OCI-LY7 (cell line): Measurements from ENCODE around the gene DMGDH. TPM values are rescaled to one million over a fixed set of nuclear protein-coding genes. Genes with fewer than 3 reads are reported as not detected.

Source experiments
- Bru-seq: library from RNA; stranded (reverse); fragments of 400-500 nt; gene quantifications from one replicate; lab custom pipeline; 2021; lab: Mats Ljungman, UMichigan
- BruChase-seq, 2 experiments: library from RNA; stranded (reverse); fragments of 400-500 nt; gene quantifications; one replicate each; lab custom pipeline; 2021; lab: Mats Ljungman, UMichigan
- BruUV-seq: library from RNA; stranded (reverse); fragments of 400-500 nt; replicated peaks from 2 replicates; lab custom pipeline; 2021; lab: Mats Ljungman, UMichigan
- CTCF ChIA-PET: fragments of 300-600 bp; sonication (Branson Sonifier 250); formaldehyde crosslinking; loops from one replicate; lab custom pipeline; 2022; ENCODE audit warnings: antibody characterized with exemption; ENCODE audit not compliant: unreplicated experiment; lab: Charles Lee
- POLR2A ChIA-PET: fragments of 300-600 bp; sonication (Branson Sonifier 250); formaldehyde crosslinking; loops from one replicate; lab custom pipeline; 2022; ENCODE audit warnings: antibody characterized with exemption; lab: Charles Lee
- DNase-seq: peaks from one replicate; pipeline ENCODE4 v3.0.0-alpha.2; 2015; ENCODE audit warnings: low spot score
- H2AFZ ChIP-seq: fragments of 200-600 bp; sonication (generic), shearing (Covaris generic); 2 replicates; pipeline ENCODE4 v1.6.1; 2014; ENCODE audit warnings: mild to moderate bottlenecking, antibody characterized with exemption, low read length, moderate library complexity
- H3K27ac ChIP-seq: fragments of 200-600 bp; sonication (generic); 2 replicates; pipeline ENCODE4 v1.5.1; 2014; ENCODE audit warnings: mixed run types, low read depth, mild to moderate bottlenecking, moderate library complexity, low read length, inconsistent platforms; ENCODE audit not compliant: poor library complexity, severe bottlenecking
- H3K36me3 ChIP-seq: fragments of 200-600 bp; sonication (generic); 2 replicates; pipeline ENCODE4 v1.6.1; 2014; ENCODE audit warnings: mild to moderate bottlenecking, antibody characterized with exemption, low read length, moderate library complexity, mixed read lengths; ENCODE audit not compliant: insufficient read depth
- H3K4me1 ChIP-seq: fragments of 200-600 bp; sonication (generic); 2 replicates; pipeline ENCODE4 v1.5.1; 2014; ENCODE audit warnings: mild to moderate bottlenecking, low read length; ENCODE audit not compliant: insufficient read depth, poor library complexity, severe bottlenecking
- H3K4me2 ChIP-seq: fragments of 200-600 bp; sonication (generic); 2 replicates; pipeline ENCODE4 v1.6.1; 2014; ENCODE audit warnings: mild to moderate bottlenecking, low read length
- H3K4me3 ChIP-seq: fragments of 200-600 bp; sonication (generic); 2 replicates; pipeline ENCODE4 v1.5.1; 2014; ENCODE audit warnings: mild to moderate bottlenecking, low read depth, low read length; ENCODE audit not compliant: poor library complexity, severe bottlenecking
- H3K79me2 ChIP-seq: fragments of 200-600 bp; sonication (generic); 2 replicates; pipeline ENCODE4 v1.6.1; 2016; ENCODE audit warnings: low read depth, mild to moderate bottlenecking, low read length, moderate library complexity, mixed read lengths; ENCODE audit not compliant: insufficient read depth
- H3K9me2 ChIP-seq: fragments of 200-600 bp; sonication (generic); 2 replicates; pipeline ENCODE4 v1.6.1; 2016; ENCODE audit warnings: mild to moderate bottlenecking, low read length, mixed read lengths; ENCODE audit not compliant: insufficient read depth
- H3K9me3 ChIP-seq: fragments of 200-600 bp; sonication (generic); 2 replicates; pipeline ENCODE4 v1.6.1; 2014; ENCODE audit warnings: mild to moderate bottlenecking, mixed run types, low read length, mixed read lengths
- H4K20me1 ChIP-seq: fragments of 200-600 bp; sonication (generic); 2 replicates; pipeline ENCODE4 v1.6.1; 2014; ENCODE audit warnings: mild to moderate bottlenecking, antibody characterized with exemption, low read length, moderate library complexity, mixed read lengths; ENCODE audit not compliant: insufficient read depth
- CTCF ChIP-seq: fragments of 200-600 bp; sonication (generic); conservative IDR thresholded peaks from 2 replicates; pipeline ENCODE4 v1.5.1; 2014; ENCODE audit warnings: mild to moderate bottlenecking, antibody characterized with exemption, low read length, moderate library complexity, mixed read lengths
- EZH2phosphoT487 ChIP-seq: fragments of 200-600 bp; sonication (generic); IDR thresholded peaks from 2 replicates; pipeline ENCODE4 v1.6.1; 2018; ENCODE audit warnings: low read depth, borderline replicate concordance, mild to moderate bottlenecking, mixed run types, antibody characterized with exemption, low read length, moderate library complexity, mixed read lengths
- intact Hi-C: fragments of 100-400 bp; cut with micrococcal nuclease; formaldehyde crosslinking; loops from one replicate; pipeline ENCODE4 v1.10.0; 2022; ENCODE audit not compliant: unreplicated experiment
- long read RNA-seq: library from polyadenylated mRNA; stranded (forward); transcript quantifications from one replicate; pipeline ENCODE4 v2.0.0, GENCODE V29; 2022
- total RNA-seq, 2 experiments: library from RNA; depleted of rRNA in 1 of 2; stranded (reverse); fragments of >200 nt in 1 of 2; shearing (Covaris generic) in 1 of 2; gene quantifications; 2 replicates each; pipeline ENCODE4 v1.2.3, GENCODE V29; 2014 to 2022

DMGDH gene
- total RNA-seq (2014; rRNA removed; shearing (Covaris generic)) = not detected in 2 replicates
- total RNA-seq (2022) = 1.1 and 1.5 TPM in 2 replicates
- percentile 8 among the genes with signal in this experiment for Bru-seq, nascent RNA
- BruChase-seq, experiment 1, labeled RNA remaining after a 6-hour chase = percentile 14 among the genes with signal in this experiment
- BruChase-seq, experiment 2, labeled RNA remaining after a 2-hour chase = percentile 9 among the genes with signal in this experiment
- long read RNA-seq = 0 reads

- intact Hi-C loops = no loop called here
- Histone ChIP-seq H3K4me3 (no peak within 1 kb of the TSS), H3K79me2 (no peaks in the 10 kb centered on the region), H3K36me3 (no peaks in the 10 kb centered on the region), H2AFZ (no peak within 1 kb of the TSS), H3K9me3 (no peaks in the 10 kb centered on the region), H4K20me1 (no peaks in the 10 kb centered on the region), H3K9me2 (no peaks in the 10 kb centered on the region), H3K4me1 (no peaks in the 10 kb centered on the region), H3K4me2 (no peak within 1 kb of the TSS), H3K27ac (no peak within 1 kb of the TSS)
- no TSS peak for BruUV-seq
- no peak for TF ChIP-seq EZH2phosphoT487
- TF ChIP-seq CTCF = no peak
- ChIA-PET CTCF (no interaction called here), POLR2A (no interaction called here)
- DNase-seq = no peak
Measured at GRCh38 chr5:79069488-79070349, at the start of gene DMGDH, which contains the start of gene BHMT2. Gene DMGDH, minus strand, starts transcription at chr5:79069674. Its CDS starts 54 bp downstream, at chr5:79069620. Gene BHMT2, plus strand, starts transcription at chr5:79069767. Its CDS starts 16 bp downstream, at chr5:79069783.

- H3K4me1 ChIP-seq = no peaks in the 10 kb centered on the region
- H2AFZ ChIP-seq = no peak overlapping the region
- H3K27ac ChIP-seq = no peak overlapping the region
- no peak for DNase-seq
- H3K9me3 ChIP-seq = no peaks in the 10 kb centered on the region
- ChIA-PET POLR2A (no interaction called here), CTCF (no interaction called here)
- no peaks in the 10 kb centered on the region for H3K9me2 ChIP-seq
- no peak overlapping the region for H3K4me2 ChIP-seq
- BruUV-seq = no TSS peak
- H4K20me1 ChIP-seq = no peaks in the 10 kb centered on the region
- intact Hi-C loops = no loop called here
- TF ChIP-seq CTCF = no peak
- TF ChIP-seq EZH2phosphoT487 = no peak
- no peak overlapping the region for H3K4me3 ChIP-seq
- H3K36me3 ChIP-seq = no peaks in the 10 kb centered on the region
- H3K79me2 ChIP-seq = no peaks in the 10 kb centered on the region
Measured at GRCh38 chr5:79112703-79113058, 43.2 kb upstream of the DMGDH start.
